Neuron (in vitro differentiated cells): ENCODE results near the gene CCDC33.

Experiments used
- H2AFZ ChIP-seq: one replicate; pipeline ENCODE4 v1.6.1; 2013; ENCODE audit warnings: low read depth, mild to moderate bottlenecking, inconsistent platforms, low read length, moderate library complexity
- H3K27me3 ChIP-seq: one replicate; pipeline ENCODE4 v1.6.1; 2013; ENCODE audit warnings: low read length; ENCODE audit not compliant: insufficient read depth
- H3K36me3 ChIP-seq: one replicate; pipeline ENCODE4 v1.6.1; 2013; ENCODE audit warnings: low read length; ENCODE audit not compliant: insufficient read depth
- H3K4me1 ChIP-seq: one replicate; pipeline ENCODE4 v1.6.1; 2013; ENCODE audit warnings: low read length; ENCODE audit not compliant: insufficient read depth
- H3K4me3 ChIP-seq: 2 replicates; pipeline ENCODE4 v1.5.1; 2013; ENCODE audit warnings: mild to moderate bottlenecking, low read length, moderate library complexity
- H3K9me3 ChIP-seq: one replicate; pipeline ENCODE4 v1.6.1; 2013; ENCODE audit warnings: low read length

CCDC33 gene

GRCh38 chr15:74212494-74212893 is 23.6 kb upstream of the CCDC33 start:
- Histone ChIP-seq H3K4me3 (no peak overlapping the region), H3K36me3 (no peaks in the 10 kb centered on the region), H2AFZ (no peak overlapping the region), H3K9me3 (no peaks in the 10 kb centered on the region), H3K27me3 (no peaks in the 10 kb centered on the region), H3K4me1 (peaks cover 50% of the 10 kb centered on the region)

DNA sequence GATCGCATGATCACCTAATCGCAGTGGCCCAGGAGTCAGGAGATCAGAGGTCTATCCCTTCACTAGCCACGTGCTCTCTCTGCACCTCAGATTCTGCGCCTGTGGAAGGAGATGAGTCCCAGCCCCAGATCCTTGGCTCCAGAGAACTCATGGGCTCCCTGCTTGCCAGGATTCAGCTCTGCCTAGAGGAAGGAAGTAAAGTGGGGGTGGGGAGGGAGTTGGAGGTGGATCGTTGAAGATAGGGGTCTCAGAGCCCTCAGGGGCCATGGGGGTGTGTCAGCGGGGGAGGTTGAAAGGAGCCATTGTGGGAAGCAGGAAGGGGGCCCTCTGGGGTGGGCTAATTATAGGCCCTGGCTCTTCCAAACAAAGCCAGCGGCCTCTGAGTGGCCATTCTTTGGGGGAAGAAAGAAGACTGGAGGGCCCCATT is 22.3 kb upstream of the CCDC33 start:
- Histone ChIP-seq H3K4me1 (peaks cover 43% of the 10 kb centered on the region), H2AFZ (no peak overlapping the region)

DNA sequence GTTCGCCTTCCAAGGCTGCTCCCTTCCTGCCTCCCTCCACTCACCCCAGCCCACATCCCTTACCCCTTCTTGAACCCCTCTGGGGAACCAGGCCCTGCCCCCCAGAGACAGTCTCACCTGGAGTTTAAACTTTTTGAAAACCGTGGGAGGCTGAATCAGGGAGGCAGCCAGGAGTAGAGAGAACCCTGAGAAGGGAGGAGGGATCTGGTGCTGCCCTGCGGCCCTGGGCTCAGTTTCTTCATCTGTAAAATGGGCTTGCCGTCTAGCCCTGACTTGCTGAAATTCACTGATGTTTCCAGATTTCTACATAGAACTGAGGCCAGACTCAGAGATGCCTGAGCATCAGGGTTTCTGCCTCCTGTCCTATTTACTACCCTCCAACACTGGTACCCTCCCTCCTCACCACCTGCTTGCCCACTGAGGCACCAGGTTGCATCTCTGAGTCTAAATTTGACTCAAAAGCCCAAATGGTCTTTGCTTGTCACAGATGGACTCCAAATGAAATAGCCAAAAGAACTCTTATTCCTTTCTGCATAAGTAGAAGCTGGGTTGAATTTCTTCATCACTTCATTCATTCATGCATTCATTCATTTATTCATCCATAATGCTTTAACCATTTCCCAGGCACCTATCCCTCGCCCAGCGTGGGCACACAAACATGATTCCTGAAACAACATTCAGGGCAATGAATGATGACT is 21.7 kb upstream of the CCDC33 start:
- H3K4me1 ChIP-seq, result peaks cover 37% of the 10 kb centered on the region
- no peaks in the 10 kb centered on the region for H3K27me3 ChIP-seq
- no peaks in the 10 kb centered on the region for H3K36me3 ChIP-seq
- H3K9me3 ChIP-seq, result no peaks in the 10 kb centered on the region
- H2AFZ ChIP-seq, result no peak overlapping the region
- no peak overlapping the region for H3K4me3 ChIP-seq

More for the DNA sequence above, 22.3 kb upstream of the CCDC33 start:
- no peaks in the 10 kb centered on the region for H3K27me3 ChIP-seq
- no peaks in the 10 kb centered on the region for H3K9me3 ChIP-seq
- no peak overlapping the region for H3K4me3 ChIP-seq
- no peaks in the 10 kb centered on the region for H3K36me3 ChIP-seq

DNA sequence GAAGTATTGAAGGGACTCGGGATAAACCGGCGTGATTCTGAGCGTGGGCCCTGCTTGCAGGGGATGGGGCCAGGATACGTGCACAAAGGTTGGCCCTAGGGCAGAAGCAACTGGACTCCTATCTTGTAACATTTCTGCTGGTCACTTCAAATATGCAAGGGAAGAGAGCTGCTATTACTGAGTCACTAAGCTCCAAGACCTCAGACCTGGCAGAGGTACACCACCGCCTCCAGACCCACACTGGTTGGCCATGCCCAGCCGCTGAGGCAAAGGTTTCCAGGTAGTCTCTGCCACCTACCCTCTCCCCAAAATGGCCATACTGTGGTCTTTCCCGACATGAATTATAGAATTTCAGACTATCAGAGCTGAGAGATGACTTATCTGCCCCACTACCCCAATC is 20.2 kb upstream of the CCDC33 start:
- H3K9me3 ChIP-seq, result no peaks in the 10 kb centered on the region
- no peaks in the 10 kb centered on the region for H3K27me3 ChIP-seq
- no peaks in the 10 kb centered on the region for H3K36me3 ChIP-seq
- no peak overlapping the region for H2AFZ ChIP-seq
- peaks cover 43% of the 10 kb centered on the region for H3K4me1 ChIP-seq
- no peak overlapping the region for H3K4me3 ChIP-seq

GRCh38 chr15:74216949-74217348 is 19.2 kb upstream of the CCDC33 start:
- peaks cover 50% of the 10 kb centered on the region for H3K4me1 ChIP-seq
- no peak overlapping the region for H2AFZ ChIP-seq
- H3K36me3 ChIP-seq, result no peaks in the 10 kb centered on the region
- H3K9me3 ChIP-seq, result no peaks in the 10 kb centered on the region
- no peaks in the 10 kb centered on the region for H3K27me3 ChIP-seq
- H3K4me3 ChIP-seq, result no peak overlapping the region

GRCh38 chr15:74217907-74218885 is 17.9 kb upstream of the CCDC33 start:
- no peaks in the 10 kb centered on the region for H3K27me3 ChIP-seq
- no peak overlapping the region for H2AFZ ChIP-seq
- no peak overlapping the region for H3K4me3 ChIP-seq
- H3K9me3 ChIP-seq, result no peaks in the 10 kb centered on the region
- H3K36me3 ChIP-seq, result no peaks in the 10 kb centered on the region
- H3K4me1 ChIP-seq, result peaks cover 54% of the 10 kb centered on the region

DNA sequence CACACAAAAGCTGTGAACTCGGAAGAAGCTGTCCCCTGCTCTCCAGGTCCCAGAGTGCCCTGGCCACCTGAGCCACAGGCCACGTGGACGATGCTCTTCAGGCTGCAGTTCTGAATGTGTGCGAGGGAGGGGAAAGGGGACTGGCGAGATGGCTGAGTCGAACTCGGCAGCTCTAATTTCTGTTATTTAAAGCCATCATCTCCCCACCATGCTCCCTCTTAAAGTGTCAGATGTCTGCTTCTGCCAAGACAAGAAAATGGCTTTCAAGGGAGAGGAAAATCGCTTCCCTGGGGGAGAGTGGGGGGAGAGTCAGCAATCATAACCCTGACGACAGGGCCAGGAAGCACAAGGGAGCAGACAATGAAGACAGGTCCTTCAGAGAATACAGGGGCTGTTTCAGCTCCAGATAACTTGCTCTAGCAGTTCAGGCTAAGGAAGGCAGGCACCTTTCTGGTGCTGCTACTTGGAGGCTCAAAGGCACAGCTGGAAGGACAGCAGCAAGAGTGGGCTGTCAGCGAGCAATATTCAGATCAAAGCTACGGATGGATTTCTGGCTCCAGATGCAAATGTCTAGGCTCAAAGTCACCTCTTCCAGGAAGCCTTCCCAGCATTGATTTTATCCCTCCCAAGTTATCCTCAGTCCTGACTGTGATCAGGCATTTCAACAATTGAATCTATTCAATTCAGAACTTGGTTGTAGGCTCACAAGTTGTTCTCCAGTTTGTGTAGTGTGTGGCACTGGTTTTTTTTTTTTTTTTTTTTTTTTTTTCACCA is 15.5 kb upstream of the CCDC33 start:
- Histone ChIP-seq H3K36me3 (no peaks in the 10 kb centered on the region), H3K27me3 (no peaks in the 10 kb centered on the region), H3K4me3 (no peak overlapping the region), H2AFZ (no peak overlapping the region), H3K9me3 (no peaks in the 10 kb centered on the region), H3K4me1 (peaks cover 49% of the 10 kb centered on the region)

DNA sequence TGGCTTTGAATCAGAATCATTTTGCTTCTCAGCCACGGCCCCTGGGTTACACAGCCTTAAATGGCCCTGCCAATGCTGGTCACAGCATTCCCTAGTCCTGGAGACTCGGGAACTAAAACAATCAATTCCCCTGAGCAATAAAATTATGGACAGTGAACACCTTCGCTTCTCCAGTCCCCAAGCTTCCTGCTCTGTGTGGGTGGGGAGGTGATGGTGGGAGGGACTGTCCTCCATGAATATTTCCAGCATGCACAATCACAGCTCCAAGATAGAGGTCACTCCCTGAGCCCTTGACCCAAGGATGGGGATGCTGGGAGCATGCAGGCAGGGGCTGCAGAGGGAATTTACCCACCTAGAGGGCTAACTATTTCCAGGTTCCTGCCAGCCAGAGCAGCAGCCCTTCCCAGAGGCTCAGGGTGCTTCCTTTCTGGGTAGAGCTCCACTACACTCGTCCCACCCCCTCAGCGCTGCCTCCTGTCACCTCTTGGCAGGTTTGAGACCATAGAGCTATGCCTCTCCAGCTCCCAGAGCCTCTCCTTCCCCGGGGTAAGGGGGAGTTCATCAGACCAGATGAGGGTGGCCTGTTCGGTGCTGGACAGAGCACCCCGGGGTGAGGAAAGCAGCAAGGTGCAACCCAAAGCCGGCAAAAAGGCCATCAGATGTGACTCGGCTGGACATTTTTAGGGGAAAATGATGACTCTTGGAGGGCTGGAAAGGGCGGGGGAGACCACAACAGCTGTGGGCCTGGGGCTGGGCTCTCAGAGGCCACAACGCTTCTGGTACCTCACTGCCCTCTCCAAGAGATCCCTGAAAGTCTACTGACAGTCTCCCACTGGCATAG is 14.5 kb upstream of the CCDC33 start:
- Histone ChIP-seq H2AFZ (no peak overlapping the region), H3K9me3 (no peaks in the 10 kb centered on the region)

DNA sequence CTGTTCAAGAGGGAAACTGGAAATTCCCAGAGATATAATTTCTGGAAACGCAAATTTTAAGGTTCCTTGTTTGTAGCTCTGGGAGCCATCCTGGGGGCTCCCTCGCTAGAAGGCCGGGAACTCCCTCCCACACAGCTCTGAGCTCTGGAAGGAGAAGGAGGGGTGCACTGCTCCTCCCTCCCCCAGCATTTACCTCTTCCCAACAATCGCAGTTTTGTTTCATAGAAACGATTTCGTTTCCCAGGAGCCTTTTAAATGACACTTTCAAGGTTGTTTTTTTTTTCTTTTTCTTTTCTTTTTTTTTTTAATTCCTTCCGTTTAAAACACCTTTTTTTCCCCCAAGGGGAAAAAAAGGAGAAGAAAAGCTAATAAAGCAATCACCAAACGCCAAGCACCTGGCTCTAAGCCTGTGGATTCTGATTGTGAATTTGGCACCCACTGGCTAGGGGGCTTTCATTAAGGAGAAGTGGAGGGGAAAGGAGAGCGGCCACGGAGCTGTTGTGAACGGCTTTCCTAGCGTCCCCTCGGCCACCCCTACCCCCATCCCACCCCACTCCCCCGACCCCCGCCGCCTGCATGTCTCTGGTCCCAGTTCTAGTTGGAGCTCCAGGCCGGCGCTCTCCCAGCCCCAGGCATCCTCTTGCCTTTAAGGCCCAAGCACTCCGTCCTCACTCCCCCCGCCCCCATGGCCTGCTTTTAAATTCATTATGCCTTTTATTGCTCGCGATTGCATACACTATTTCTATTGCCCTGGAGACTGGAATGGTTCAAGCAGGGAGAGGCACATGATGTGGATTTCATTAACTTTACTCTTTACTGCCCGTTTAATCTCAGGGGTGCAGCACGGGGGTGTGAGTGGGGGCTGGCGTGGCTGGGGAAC is 13.6 kb upstream of the CCDC33 start:
- Histone ChIP-seq H2AFZ (no peak overlapping the region), H3K27me3 (no peaks in the 10 kb centered on the region), H3K4me3 (no peak overlapping the region), H3K4me1 (peaks cover 49% of the 10 kb centered on the region), H3K36me3 (no peaks in the 10 kb centered on the region), H3K9me3 (no peaks in the 10 kb centered on the region)

More for the DNA sequence above, 14.5 kb upstream of the CCDC33 start:
- peaks cover 49% of the 10 kb centered on the region for H3K4me1 ChIP-seq
- H3K27me3 ChIP-seq, result no peaks in the 10 kb centered on the region
- no peak overlapping the region for H3K4me3 ChIP-seq
- H3K36me3 ChIP-seq, result no peaks in the 10 kb centered on the region

DNA sequence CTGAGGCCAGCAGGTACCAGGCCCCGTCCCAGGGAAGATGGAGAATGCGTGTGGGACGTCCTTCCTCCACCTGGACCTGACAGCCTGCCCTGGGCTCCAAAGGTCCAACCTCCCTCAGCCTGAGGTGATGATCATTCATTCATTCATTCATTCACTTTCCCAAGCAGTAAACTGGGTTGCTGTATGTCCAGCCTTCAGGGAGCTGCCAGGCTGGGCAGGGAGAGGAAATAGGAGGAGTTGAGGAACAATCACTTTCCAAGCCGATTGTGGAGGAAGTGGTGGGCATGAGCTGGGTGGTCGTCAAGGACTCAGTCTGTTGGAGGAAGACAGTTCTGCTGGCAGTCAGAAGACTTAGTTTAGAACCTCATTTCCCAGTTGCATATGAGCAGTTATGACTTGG is 10.2 kb upstream of the CCDC33 start:
- Histone ChIP-seq H3K36me3 (no peaks in the 10 kb centered on the region), H3K4me1 (peaks cover 49% of the 10 kb centered on the region)

DNA sequence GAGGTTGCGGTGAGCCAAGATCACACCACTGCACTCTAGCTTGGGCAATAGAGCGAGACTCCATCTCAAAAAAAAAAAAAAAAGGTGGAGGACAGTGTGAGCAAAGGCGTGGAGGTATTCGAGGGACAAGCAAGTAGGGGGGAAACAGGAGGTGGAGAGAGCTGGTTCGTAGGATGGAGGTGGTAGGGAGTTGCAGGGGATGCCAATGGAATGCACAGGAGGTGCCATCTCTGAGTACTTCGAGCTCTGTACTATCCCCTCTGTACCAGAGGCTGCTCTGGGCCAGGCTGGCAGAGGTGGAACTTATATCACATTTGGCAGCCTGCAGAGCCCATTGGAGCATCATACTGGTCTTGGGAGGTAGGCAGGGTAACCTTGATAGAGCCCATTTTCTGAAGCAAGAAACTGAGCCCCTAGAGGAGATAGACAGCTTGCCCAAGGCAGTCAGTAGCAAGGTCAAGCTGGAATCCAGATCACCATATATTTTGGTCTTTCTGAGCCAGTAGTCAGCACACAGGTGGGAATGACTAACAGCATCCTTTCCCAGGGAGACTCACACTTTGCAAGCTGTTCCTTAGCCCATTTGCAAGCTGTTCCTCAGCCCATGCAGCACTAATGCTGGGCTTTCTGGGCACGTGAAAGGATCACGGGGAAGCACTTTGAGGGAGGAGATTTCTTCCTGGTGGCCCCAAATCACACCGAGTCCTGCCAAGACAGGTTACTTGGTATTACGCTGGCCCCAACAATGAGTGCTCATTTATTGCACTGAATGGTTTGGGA is 9.2 kb upstream of the CCDC33 start:
- H3K36me3 ChIP-seq, result no peaks in the 10 kb centered on the region
- H3K4me3 ChIP-seq, result no peak overlapping the region
- no peaks in the 10 kb centered on the region for H3K9me3 ChIP-seq
- H2AFZ ChIP-seq, result no peak overlapping the region
- peaks cover 39% of the 10 kb centered on the region for H3K4me1 ChIP-seq
- H3K27me3 ChIP-seq, result no peaks in the 10 kb centered on the region

More for the DNA sequence above, 10.2 kb upstream of the CCDC33 start:
- Histone ChIP-seq H2AFZ (no peak overlapping the region), H3K9me3 (no peaks in the 10 kb centered on the region), H3K4me3 (no peak overlapping the region), H3K27me3 (no peaks in the 10 kb centered on the region)
